ENCODE data around the gene GCN1.

The GCN1 gene

DNA sequence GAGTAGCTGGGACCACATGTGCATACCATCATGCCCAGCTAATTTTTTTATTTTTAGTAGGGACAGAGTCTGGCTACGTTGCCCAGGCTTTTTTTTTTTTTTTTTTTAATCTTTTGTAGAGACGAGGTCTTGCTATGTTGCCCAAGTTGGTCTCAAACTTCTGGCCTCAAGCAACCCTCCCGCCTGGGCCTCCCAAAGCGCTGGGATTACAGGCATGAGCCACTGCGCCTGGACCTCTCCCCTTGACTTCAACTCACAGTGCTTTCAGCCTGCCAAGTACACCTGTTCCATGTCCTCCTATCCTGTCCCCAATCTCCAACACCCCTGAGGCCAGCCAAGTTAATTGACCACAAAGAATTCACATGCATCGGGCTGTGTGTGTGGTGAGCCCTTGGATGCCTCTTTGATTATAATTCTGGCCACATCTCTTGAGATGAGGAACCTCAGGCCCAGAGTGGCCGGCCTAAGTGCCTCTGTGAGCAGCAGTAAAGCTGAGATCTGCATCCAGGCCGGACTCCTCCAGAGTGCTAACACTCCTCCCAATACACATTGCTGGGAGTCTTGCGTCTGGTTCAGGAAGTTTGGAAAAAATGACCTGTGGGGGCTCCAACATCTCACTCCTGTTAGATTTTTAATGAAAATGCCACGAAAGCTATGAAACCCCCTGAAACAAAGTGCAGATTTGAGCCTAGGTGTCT, 84.8 kb downstream of the GCN1 start:
- DNase-seq, result no peak
- in situ Hi-C loops (cut with MboI; ENCODE audit: low pct_unique_long_range_greater_than_20kb, low sequenced_read_pairs), result no loop called here

- DNase-seq, result no peak
- in situ Hi-C loops (cut with MboI; ENCODE audit: low pct_unique_long_range_greater_than_20kb, low sequenced_read_pairs), result no loop called here
These were observed 88.4 kb downstream of the GCN1 start for GRCh38 chr12:120106151-120106550.

- no peak for DNase-seq
- in situ Hi-C loops (cut with MboI; ENCODE audit: low pct_unique_long_range_greater_than_20kb, low sequenced_read_pairs), result no loop called here
These were observed 91.1 kb downstream of the GCN1 start for GRCh38 chr12:120103371-120103770.

DNA sequence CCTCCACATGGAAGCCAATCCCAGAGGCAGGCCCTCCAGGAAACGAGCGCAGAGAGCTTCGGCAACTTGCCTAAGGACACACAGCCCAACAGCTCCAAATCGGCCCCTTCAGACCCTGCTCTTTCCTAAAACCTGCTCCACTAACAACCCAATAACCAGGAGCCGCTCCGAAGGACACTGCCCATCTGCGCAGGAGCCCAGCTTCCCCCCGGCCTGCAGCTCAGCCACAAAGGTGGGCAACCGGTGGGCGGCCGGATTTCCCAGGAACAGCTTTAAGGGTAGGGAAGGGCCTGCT, 91.5 kb downstream of the GCN1 start:
- no peak for DNase-seq
- in situ Hi-C loops (cut with MboI; ENCODE audit: low pct_unique_long_range_greater_than_20kb, low sequenced_read_pairs), result no loop called here

DNA sequence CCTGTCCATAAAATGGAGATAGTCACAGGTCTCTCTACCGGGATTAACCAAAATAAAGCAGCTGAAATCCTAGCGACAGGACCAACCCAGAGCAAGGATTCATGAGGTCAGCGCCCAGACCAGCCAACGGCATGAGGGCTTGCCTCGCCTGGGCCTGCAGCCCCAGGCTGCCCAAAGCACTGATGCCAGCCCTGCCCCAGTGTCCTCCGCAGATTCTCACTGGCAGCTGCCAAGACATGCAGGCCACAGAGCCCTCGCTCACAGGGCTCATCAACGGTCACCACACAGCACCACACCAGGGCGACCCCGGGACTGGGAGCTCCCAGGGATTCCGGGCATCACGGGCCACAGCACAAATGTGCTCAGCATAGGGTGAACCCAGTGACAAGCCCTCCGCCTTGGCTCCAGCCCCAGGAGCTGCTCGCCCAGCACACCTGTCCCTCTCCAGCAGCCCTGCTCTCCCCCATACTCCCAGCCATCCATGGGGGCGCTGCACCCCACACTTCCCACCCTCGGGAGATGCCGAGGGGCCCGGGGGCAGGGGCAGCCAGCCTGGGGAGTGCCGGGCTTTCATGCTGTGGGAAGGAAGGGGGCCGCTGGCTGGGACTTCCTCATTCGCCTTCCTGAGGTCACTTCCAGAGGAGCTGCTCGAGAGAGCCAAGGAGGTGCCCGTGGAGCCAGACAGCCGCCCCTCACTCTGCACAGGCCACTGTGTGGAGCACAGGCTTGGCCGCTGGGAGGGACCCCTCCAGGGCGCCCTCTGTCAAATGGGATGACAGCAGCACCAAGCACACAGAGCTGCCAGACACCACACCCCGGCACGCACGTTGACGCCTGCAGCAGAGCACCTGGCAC, 92.1 kb downstream of the GCN1 start:
- in situ Hi-C loops (cut with MboI; ENCODE audit: low pct_unique_long_range_greater_than_20kb, low sequenced_read_pairs), result no loop called here
- peak; percentile 39 for DNase-seq

DNA sequence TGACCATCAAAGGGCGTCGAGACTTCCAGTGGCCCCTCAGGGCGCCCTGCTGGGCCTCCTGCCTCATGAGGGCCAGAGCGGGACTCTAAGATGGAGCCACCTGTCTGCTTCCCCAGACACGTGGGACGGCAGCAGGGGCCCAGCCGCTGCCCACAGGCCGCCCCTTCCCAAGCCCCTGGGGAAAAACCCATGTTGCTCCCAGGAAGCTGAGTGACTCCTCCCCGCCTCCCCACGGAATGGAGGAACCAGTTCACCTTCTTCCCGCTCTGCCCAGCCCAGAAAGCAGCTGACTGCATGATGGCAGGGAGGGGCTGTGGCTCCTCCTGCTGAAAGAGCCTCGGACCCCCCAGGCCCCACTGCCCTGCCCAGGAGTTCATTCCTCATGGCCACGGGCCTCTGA, 92.9 kb downstream of the GCN1 start:
- no peak for DNase-seq
- in situ Hi-C loops (cut with MboI; ENCODE audit: low pct_unique_long_range_greater_than_20kb, low sequenced_read_pairs), result no loop called here

- in situ Hi-C loops (cut with MboI; ENCODE audit: low pct_unique_long_range_greater_than_20kb, low sequenced_read_pairs), result no loop called here
- DNase-seq, result no peak
These were observed 93.3 kb downstream of the GCN1 start for GRCh38 chr12:120101182-120101581.

DNA sequence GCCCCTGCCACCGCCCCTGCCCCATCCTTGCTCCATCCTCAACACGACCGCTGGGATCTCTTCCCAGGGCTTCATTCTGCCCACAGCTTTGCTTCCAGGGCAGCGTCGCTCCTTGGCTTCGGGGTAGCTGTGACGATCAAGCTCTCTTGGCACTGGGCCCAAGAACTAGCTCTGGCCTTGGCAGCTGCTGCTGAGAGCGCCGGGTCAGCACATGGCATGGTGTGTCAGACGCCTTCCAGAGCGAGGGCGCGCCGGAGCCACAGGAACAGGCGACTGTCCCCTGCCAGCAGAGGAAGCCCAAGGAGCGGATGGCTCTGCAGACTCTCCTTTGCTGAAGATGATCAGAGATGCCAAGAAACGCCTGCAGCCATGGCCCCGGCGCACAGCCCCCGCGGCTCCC, 93.9 kb downstream of the GCN1 start:
- in situ Hi-C loops (cut with MboI; ENCODE audit: low pct_unique_long_range_greater_than_20kb, low sequenced_read_pairs), result no loop called here
- no peak for DNase-seq

DNA sequence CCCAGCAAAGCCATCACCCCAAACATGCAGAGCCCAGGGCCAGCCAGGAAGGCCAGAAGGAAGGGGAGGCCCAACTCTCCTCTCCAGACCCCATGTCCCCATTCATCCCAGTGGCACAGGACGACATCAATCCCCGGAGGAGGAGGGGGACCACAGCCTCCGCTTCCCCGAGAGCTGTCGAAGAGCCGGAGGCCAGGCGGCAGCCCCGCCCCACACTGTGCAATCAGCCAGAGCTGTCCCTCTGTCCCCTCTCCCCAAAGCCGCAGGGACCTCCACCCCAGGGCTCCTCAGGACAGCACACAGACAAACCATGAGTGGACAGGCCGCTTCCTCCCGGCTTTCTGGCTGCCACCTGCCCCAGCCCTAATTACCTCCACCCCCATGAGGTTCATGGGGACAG, 94.8 kb downstream of the GCN1 start:
- in situ Hi-C loops (cut with MboI; ENCODE audit: low pct_unique_long_range_greater_than_20kb, low sequenced_read_pairs), result no loop called here
- no peak for DNase-seq

- in situ Hi-C loops (cut with MboI; ENCODE audit: low pct_unique_long_range_greater_than_20kb, low sequenced_read_pairs), result no loop called here
- DNase-seq, result no peak
These were observed 95.6 kb downstream of the GCN1 start for GRCh38 chr12:120098756-120099470.

DNA sequence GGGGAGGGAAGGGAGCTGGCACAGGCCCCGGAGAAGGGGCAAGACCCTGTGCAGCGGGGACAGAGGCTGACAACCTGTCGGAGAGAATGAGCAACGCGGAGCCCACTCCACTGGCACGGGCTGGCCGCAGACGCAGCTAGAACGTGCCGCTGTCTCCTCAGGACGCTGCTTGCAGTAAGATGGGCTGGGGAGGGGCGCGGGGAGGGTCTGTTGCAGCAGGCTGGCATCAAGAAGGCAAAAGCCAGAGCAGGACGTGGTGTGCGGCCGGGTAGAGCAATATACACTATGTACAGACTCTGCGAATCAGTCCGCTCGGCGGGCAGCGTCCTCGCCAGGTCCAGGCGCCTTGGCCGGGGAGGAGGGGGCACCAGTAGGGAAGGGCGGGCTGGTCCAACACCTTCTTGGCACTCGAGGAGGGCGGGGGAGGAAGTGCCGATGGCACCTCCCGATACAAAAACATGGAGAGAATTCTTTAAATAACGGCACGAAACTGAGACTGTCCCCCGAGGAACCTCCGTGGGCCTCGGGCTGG, 97.8 kb downstream of the GCN1 start:
- DNase-seq, result no peak
- in situ Hi-C loops (cut with MboI; ENCODE audit: low pct_unique_long_range_greater_than_20kb, low sequenced_read_pairs), result no loop called here

- in situ Hi-C loops (cut with MboI; ENCODE audit: low pct_unique_long_range_greater_than_20kb, low sequenced_read_pairs), result no loop called here
- no peak for DNase-seq
These were observed 98.8 kb downstream of the GCN1 start for GRCh38 chr12:120095736-120096135.

DNA sequence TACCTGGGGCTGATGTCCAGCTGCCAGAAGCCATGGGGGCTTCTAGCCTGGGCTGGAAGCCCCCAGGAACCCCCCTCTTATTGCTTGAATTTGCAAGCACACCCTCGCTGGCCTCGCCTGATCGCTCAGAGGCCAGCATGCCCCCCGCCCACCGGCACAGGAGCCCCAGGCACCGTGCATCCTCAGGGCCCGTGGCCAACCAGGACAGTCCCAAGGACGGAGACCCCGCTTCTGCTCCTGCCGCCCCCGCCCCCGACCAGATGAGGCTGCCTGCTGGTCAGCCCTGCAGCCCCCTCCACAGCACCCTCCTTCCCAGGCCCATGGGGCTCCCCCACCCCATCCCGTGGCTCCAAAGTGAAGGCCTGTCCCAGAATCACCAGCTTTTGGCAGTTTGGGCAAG, 99.2 kb downstream of the GCN1 start:
- DNase-seq, result no peak
- in situ Hi-C loops (cut with MboI; ENCODE audit: low pct_unique_long_range_greater_than_20kb, low sequenced_read_pairs), result no loop called here

- no peak for DNase-seq
- in situ Hi-C loops (cut with MboI; ENCODE audit: low pct_unique_long_range_greater_than_20kb, low sequenced_read_pairs), result no loop called here
These were observed 100.0 kb downstream of the GCN1 start for GRCh38 chr12:120094485-120094884.

DNA sequence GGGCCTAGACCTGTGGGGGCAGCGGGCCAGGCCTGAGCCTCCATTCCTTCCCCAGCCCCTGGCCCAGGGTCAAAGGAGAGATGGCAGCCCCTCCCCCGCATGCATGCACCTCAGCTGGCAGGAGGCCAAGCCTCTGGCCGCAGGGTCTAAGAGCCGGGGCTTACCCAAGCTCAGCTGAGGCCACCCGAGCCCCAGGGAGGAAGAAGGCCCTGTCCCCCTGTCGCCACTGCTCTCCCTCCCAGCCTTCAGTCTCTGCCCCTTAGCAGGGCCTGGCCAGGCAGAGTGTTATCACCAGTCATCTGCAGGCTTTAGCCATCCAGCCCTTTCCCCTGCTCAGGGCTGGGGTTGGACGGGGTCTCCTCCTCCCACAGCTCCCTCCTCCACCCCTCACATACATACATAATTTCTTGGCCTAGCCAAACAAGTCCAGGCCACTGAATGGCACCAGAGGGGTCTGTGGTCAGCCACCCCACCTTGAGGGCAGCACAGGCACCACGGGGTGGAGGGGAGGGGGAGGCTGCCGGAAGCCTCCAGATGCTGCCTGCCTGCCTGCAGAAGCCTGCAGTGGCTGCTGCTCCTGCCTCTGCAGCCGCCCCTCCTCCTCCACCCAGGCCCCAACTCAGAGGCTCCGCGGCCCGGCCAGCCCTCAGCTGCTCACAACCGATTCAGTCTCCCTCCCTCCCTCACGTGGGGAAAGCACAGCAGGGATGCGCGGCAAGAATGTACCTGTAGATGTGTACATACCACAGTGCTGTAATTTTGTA, 100.7 kb downstream of the GCN1 start:
- no peak for DNase-seq
- in situ Hi-C loops (cut with MboI; ENCODE audit: low pct_unique_long_range_greater_than_20kb, low sequenced_read_pairs), result no loop called here

DNA sequence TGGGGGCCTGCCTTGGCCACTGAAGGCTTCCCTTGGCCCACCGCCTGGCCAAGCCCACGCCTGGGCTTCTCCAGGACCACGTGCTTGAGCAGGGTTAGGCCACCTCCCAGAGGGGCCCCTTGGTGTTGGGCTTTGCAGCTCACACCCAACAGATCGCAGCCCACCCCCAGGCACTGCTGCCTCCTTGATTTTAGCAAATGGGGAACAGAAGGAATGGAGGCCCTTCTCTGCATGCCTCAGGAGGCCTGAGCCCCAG, 101.3 kb downstream of the GCN1 start:
- in situ Hi-C loops (cut with MboI; ENCODE audit: low pct_unique_long_range_greater_than_20kb, low sequenced_read_pairs), result no loop called here
- no peak for DNase-seq

GRCh38 chr12:120092551-120093335, 101.8 kb downstream of the GCN1 start:
- in situ Hi-C loops (cut with MboI; ENCODE audit: low pct_unique_long_range_greater_than_20kb, low sequenced_read_pairs), result no loop called here
- no peak for DNase-seq

DNA sequence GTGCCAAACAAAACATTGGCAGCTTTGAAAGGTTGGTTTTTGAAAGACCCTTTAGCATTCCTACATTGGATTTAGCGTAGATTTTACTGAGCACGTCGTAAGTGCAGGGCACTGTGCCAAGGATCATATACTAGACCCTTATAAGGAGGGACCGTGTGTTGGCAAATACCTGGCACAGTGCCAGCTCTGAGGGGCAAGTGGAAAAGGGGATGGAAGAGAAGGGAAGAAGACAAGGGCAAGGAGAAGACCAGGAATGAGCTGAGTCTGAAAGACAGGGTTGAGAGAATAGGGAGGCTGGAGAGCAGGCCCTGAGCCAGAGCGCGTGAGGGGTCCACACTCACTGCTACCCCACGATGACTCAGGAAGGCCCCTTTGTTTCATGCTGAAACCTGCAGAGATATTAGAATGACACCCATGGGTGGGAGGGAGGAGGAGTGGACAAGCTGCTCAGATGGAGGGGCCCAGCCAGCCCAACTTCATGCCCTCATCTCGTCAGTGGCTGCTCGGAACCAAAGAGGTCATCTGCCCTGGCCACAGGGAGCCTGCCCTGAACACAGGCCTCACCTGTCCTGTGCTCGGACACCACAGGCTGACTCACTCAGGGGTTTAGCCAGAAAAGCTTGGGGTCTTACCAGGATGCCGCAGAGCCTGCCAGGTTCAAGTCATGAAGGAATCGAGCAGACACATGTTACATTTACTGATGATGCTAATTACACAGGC, 103.0 kb downstream of the GCN1 start:
- in situ Hi-C loops (cut with MboI; ENCODE audit: low pct_unique_long_range_greater_than_20kb, low sequenced_read_pairs), result no loop called here
- DNase-seq, result no peak
